H54 (cell line): ENCODE measurements around the gene KRT77.

Experiments used
- DNase-seq: peaks from one replicate; pipeline ENCODE4 v3.0.0; 2011; ENCODE audit warnings: low spot score, mixed read lengths; ENCODE audit not compliant: insufficient read length
- FAIRE-seq: peaks from 3 replicates; lab custom pipeline; 2011; peaks lifted over from hg19 to GRCh38; lab: Jason Lieb, UNC
- POLR2A ChIP-seq: IDR thresholded peaks from 2 replicates; pipeline ENCODE4 v1.6.1; 2011; ENCODE audit warnings: low read depth, mild to moderate bottlenecking, low read length

KRT77 gene

GRCh38 chr12:52684431-52684830 lies 18.9 kb downstream of the KRT77 start:
- no peak for FAIRE-seq

GRCh38 chr12:52683575-52684300 lies 19.6 kb downstream of the KRT77 start:
- DNase-seq (no peak), FAIRE-seq (no peak)
- TF ChIP-seq POLR2A = no peak

More at GRCh38 chr12:52684431-52684830, 18.9 kb downstream of the KRT77 start:
- TF ChIP-seq POLR2A = no peak
- DNase-seq = no peak

- DNase-seq = no peak
- TF ChIP-seq POLR2A = no peak
- FAIRE-seq = no peak
Measured at GRCh38 chr12:52682938-52683574, 20.3 kb downstream of the KRT77 start.

- DNase-seq (no peak), FAIRE-seq (no peak)
- TF ChIP-seq POLR2A = no peak
Measured at GRCh38 chr12:52682381-52682660, 21.0 kb downstream of the KRT77 start.

- DNase-seq = no peak
- no peak for TF ChIP-seq POLR2A
- FAIRE-seq = no peak
Measured at GRCh38 chr12:52681526-52682380, 21.6 kb downstream of the KRT77 start.

- DNase-seq = no peak
- no peak for TF ChIP-seq POLR2A
- no peak for FAIRE-seq
Measured at GRCh38 chr12:52680363-52680762, 23.0 kb downstream of the KRT77 start, which contains the start of gene KRT1. Gene KRT1, minus strand, starts transcription at chr12:52680407. Its CDS starts 59 bp downstream, at chr12:52680348.

- FAIRE-seq (no peak), DNase-seq (no peak)
Measured at GRCh38 chr12:52679875-52680274, 23.4 kb downstream of the KRT77 start.

GRCh38 chr12:52677671-52678070 lies 25.7 kb downstream of the KRT77 start:
- TF ChIP-seq POLR2A = no peak
- no peak for DNase-seq
- no peak for FAIRE-seq

More at GRCh38 chr12:52679875-52680274, 23.4 kb downstream of the KRT77 start:
- TF ChIP-seq POLR2A = no peak

- TF ChIP-seq POLR2A = no peak
- no peak for FAIRE-seq
- no peak for DNase-seq
Measured at GRCh38 chr12:52677126-52677525, 26.2 kb downstream of the KRT77 start.

- FAIRE-seq = no peak
Measured at GRCh38 chr12:52676163-52676562, 27.2 kb downstream of the KRT77 start.

GRCh38 chr12:52675301-52675701 lies 28.0 kb downstream of the KRT77 start:
- FAIRE-seq = no peak
- DNase-seq = no peak
- no peak for TF ChIP-seq POLR2A

More at GRCh38 chr12:52676163-52676562, 27.2 kb downstream of the KRT77 start:
- no peak for TF ChIP-seq POLR2A
- no peak for DNase-seq

- TF ChIP-seq POLR2A = no peak
- no peak for DNase-seq
- no peak for FAIRE-seq
Measured at GRCh38 chr12:52674433-52674775, 28.9 kb downstream of the KRT77 start.

- FAIRE-seq (no peak), DNase-seq (no peak)
- TF ChIP-seq POLR2A = no peak
Measured at GRCh38 chr12:52673713-52674432, 29.5 kb downstream of the KRT77 start.
